ENCODE results near the gene GSKIP.

GRCh38 chr14:96362071-96362964 lies 1.0 kb upstream of the GSKIP start:
- TF ChIP-seq POLR2A (IDR thresholded peaks at IDR 0.05): no peak
- TF ChIP-seq POLR2AphosphoS5 (IDR thresholded peaks at IDR 0.05): peak in 3 of 4 donors; percentile 14 to 32 (median 21)
- TF ChIP-seq CTCF (IDR thresholded peaks at IDR 0.05): no peak

All from sigmoid colon (tissue), 4 donors.